ENCODE data around the gene STK24. TPM values are rescaled to one million over a fixed set of nuclear protein-coding genes. Genes with fewer than 3 reads are reported as not detected.

The STK24 gene
- total RNA-seq, 1 donor: 86.5 TPM

DNA sequence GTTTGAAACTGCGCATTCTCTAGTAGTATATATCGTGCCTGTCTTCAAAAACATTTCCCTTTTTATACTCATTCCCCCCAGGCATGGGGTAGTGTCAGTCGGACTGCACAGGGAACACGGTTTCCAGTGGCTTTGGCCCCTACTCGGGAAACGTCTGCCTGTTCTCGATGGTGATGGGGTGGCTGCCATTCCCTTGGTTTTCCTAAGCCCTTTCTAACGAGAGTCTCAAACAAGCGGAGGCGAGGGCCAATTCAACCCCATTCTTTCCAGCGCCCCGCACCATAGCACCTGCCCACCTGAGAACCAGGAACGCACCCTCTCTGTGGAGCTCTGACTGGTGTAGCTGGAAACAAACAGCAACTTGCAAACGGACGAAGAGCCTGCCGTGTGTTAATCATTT is 127.6 kb downstream of the STK24 start:
- H3K9me3 ChIP-seq (ENCODE audit: low read depth, low read length): no peaks in the 10 kb centered on the region
- H3K27me3 ChIP-seq (ENCODE audit: insufficient read depth, low read length): no peaks in the 10 kb centered on the region
- no peak overlapping the region for H3K4me3 ChIP-seq (ENCODE audit: low read length)
- H3K4me1 ChIP-seq (ENCODE audit: insufficient read depth, low read length): peaks cover 10% of the 10 kb centered on the region

DNA sequence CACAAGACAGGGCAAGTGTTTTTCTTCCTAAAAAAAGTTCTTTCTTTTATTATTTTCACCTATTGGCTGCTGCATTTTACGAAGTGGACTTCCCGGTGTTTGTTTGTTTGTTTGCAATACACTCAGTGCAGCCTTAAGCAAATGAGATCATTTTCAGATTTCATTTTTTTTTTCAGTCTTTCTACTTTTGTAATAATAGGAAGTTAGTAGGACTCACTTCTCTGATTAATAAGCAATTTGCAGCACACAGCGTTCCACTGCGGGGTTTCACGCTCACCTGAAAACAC is 128.3 kb downstream of the STK24 start:
- H3K9me3 ChIP-seq (ENCODE audit: low read depth, low read length): no peaks in the 10 kb centered on the region

DNA sequence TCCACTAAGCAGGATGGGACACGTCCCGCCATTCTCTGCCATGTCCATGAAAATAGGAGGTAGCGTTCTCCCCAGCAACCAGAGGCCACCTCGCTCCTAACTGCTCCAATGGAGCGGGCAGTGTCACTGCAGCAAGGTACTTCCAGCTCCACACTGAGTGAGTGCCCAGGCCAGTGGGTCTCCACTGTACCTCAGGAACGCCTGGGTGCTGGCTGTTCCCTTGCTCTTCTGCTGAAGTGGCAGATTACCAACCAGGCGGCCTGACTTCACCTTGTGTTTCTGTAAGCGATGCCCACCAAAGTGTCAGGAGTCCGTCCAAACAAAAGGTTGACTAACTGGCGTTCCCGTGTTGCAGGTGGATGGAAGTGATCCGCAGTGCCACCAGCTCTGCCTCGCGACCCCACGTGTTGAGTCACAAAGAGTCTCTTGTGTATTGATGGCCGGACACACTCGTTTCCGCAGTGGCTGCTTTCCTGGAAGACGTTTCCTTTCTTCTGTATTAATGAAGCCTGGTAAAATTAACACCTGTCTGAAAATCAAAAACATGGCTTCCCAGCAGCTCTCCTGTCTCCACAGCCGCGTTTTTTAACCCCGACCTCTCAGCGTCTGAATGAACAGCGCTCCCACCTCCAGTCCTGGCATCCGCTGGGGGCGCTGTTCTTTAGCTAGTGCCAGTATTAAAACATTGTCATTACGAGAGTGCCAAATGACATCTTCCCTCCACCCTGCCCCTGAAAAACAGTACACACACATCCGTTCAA is 128.8 kb downstream of the STK24 start:
- no peaks in the 10 kb centered on the region for H3K9me3 ChIP-seq (ENCODE audit: low read depth, low read length)

More for the DNA sequence above, 128.3 kb downstream of the STK24 start:
- H3K4me3 ChIP-seq (ENCODE audit: low read length): no peak overlapping the region
- no peaks in the 10 kb centered on the region for H3K27me3 ChIP-seq (ENCODE audit: insufficient read depth, low read length)
- peaks cover 10% of the 10 kb centered on the region for H3K4me1 ChIP-seq (ENCODE audit: insufficient read depth, low read length)

DNA sequence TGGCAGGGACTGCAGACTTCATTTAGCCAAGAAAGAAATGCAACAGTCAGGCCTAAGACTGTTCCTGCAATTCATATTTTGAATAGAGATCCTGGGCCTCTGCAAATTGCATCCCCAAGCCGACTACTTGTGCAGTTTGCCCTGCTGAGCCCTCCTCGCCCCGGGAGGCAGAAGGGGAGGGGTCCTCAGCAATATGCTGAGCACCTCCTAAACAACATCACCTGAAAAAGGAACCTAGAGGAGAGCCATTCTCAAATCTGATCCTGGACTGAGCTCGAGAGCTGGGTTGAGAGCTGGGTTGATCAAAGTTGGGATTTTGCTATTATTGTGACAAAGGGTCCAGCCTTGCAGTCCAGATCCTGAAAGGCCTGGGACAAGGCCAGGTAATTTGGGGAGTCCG is 129.8 kb downstream of the STK24 start:
- Histone ChIP-seq H3K4me3 (ENCODE audit: low read length) (no peak overlapping the region), H3K9me3 (ENCODE audit: low read depth, low read length) (no peaks in the 10 kb centered on the region), H3K27me3 (ENCODE audit: insufficient read depth, low read length) (no peaks in the 10 kb centered on the region), H3K4me1 (ENCODE audit: insufficient read depth, low read length) (peaks cover 10% of the 10 kb centered on the region)

More for the DNA sequence above, 128.8 kb downstream of the STK24 start:
- Histone ChIP-seq H3K4me3 (ENCODE audit: low read length) (no peak overlapping the region), H3K27me3 (ENCODE audit: insufficient read depth, low read length) (no peaks in the 10 kb centered on the region), H3K4me1 (ENCODE audit: insufficient read depth, low read length) (peaks cover 10% of the 10 kb centered on the region)

- peaks cover 10% of the 10 kb centered on the region for H3K4me1 ChIP-seq (ENCODE audit: insufficient read depth, low read length)
- no peak overlapping the region for H3K4me3 ChIP-seq (ENCODE audit: low read length)
These were observed 130.7 kb downstream of the STK24 start for GRCh38 chr13:98446234-98446621.

DNA sequence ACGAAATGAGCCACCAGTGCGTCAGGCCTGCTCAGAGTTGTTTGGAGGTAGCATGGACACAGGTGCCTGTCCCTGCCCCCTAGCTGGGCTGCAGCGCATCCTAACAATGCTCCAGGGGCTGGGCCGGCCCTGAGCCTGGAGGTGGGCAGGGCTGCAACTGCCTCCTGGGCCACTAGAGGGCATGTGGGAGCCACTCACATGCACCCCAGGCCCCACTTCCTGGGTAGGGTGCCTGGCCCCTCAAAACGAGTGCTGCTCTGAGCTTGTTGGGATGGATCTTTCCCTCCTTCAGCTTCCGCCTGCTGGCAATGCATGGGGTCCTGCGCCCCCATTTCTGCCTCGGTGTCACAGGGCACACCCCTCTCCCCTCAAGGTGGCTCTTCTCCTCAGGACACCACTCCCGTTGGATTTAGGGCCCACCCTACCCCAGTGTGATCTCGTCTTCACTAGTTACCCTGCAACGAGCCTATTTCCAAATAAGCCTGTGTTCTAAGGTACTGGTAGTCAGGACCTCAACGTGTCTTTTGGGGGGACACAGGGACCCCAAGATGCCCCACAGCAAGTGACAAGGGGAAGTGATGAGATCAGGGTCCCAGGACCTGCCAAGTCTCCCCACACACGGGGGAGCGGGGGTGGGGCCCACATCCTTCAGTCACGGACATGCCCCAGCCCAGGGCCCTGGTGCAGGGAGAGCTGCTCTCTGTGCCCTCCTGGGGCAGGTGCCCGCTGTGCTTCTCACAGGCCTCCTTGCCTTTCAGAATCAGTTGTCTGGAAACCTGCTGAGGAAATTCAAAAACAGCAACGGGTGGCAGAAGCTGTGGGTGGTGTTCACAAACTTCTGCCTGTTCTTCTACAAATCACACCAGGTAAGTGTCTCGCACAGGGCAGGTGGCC is 131.3 kb downstream of the STK24 start:
- no peak overlapping the region for H3K4me3 ChIP-seq (ENCODE audit: low read length)
- H3K4me1 ChIP-seq (ENCODE audit: insufficient read depth, low read length): peaks cover 10% of the 10 kb centered on the region
- H3K27me3 ChIP-seq (ENCODE audit: insufficient read depth, low read length): no peaks in the 10 kb centered on the region
- H3K9me3 ChIP-seq (ENCODE audit: low read depth, low read length): no peaks in the 10 kb centered on the region

More at GRCh38 chr13:98446234-98446621, 130.7 kb downstream of the STK24 start:
- H3K9me3 ChIP-seq (ENCODE audit: low read depth, low read length): no peaks in the 10 kb centered on the region
- no peaks in the 10 kb centered on the region for H3K27me3 ChIP-seq (ENCODE audit: insufficient read depth, low read length)

DNA sequence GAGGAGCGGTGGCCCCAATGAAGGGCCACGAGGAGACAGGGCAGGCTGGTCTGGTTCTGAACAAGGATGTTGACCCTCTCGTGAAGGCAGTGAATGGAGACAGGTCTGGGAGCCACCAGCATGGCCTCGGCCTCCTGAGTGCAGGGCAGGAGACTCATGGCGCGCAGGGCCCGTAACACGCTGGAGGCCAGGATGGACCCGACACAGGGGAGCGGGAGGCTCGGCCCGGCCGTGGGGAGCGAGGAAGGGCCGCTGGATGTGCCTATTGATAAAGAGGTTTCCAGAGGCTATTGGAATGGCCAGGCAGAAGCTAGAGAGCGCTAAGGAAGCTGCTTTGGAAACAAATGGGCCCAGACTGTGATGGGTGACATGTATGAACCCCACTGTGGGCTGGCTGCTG is 132.5 kb downstream of the STK24 start:
- H3K27me3 ChIP-seq (ENCODE audit: insufficient read depth, low read length): no peaks in the 10 kb centered on the region
- peaks cover 10% of the 10 kb centered on the region for H3K4me1 ChIP-seq (ENCODE audit: insufficient read depth, low read length)
- H3K9me3 ChIP-seq (ENCODE audit: low read depth, low read length): no peaks in the 10 kb centered on the region
- H3K4me3 ChIP-seq (ENCODE audit: low read length): no peak overlapping the region

GRCh38 chr13:98443800-98444325 is 133.0 kb downstream of the STK24 start:
- Histone ChIP-seq H3K4me3 (ENCODE audit: low read length) (no peak overlapping the region), H3K4me1 (ENCODE audit: insufficient read depth, low read length) (peaks cover 10% of the 10 kb centered on the region), H3K27me3 (ENCODE audit: insufficient read depth, low read length) (no peaks in the 10 kb centered on the region), H3K9me3 (ENCODE audit: low read depth, low read length) (no peaks in the 10 kb centered on the region)

- H3K27me3 ChIP-seq (ENCODE audit: insufficient read depth, low read length): no peaks in the 10 kb centered on the region
- no peaks in the 10 kb centered on the region for H3K9me3 ChIP-seq (ENCODE audit: low read depth, low read length)
- no peak overlapping the region for H3K4me3 ChIP-seq (ENCODE audit: low read length)
- peaks cover 10% of the 10 kb centered on the region for H3K4me1 ChIP-seq (ENCODE audit: insufficient read depth, low read length)
These were observed 133.6 kb downstream of the STK24 start for GRCh38 chr13:98443329-98443728.

- Histone ChIP-seq H3K27me3 (ENCODE audit: insufficient read depth, low read length) (no peaks in the 10 kb centered on the region), H3K4me1 (ENCODE audit: insufficient read depth, low read length) (peaks cover 10% of the 10 kb centered on the region), H3K9me3 (ENCODE audit: low read depth, low read length) (no peaks in the 10 kb centered on the region), H3K4me3 (ENCODE audit: low read length) (no peak overlapping the region)
These were observed 134.3 kb downstream of the STK24 start for GRCh38 chr13:98442391-98443230.

DNA sequence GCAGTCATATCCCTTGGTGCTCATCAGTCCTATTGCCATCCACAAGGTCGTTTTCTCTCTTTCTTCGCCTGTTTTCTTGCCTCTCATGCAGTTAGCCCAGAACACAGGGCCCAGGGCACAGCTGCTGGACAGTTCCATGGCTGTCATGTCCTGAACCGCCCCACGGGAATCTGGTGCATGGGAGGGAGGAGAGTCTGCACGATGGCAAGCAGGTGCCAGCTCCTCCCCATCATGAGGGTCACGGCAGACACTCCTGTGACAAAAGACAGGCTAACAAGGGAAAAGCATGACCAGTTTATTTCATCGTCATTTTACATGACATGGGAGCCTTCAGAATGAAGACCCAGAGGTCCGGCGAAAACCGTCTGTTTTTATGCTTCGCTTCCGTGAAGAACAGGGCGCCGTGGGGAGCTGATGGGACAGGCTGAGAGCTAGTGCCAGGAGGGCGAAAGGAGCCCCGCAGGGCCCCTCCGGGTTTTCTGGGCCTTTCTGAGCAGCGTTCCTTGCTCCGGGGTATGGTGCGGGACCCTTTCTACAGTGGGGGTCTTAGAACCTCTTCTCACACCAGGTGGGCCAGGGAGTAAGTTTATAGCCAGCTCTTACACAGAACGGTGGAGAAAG is 135.7 kb downstream of the STK24 start:
- H3K9me3 ChIP-seq (ENCODE audit: low read depth, low read length): no peaks in the 10 kb centered on the region
- no peak overlapping the region for H3K4me3 ChIP-seq (ENCODE audit: low read length)
- H3K27me3 ChIP-seq (ENCODE audit: insufficient read depth, low read length): no peaks in the 10 kb centered on the region
- H3K4me1 ChIP-seq (ENCODE audit: insufficient read depth, low read length): peaks cover 10% of the 10 kb centered on the region

- no peak overlapping the region for H3K4me3 ChIP-seq (ENCODE audit: low read length)
- H3K4me1 ChIP-seq (ENCODE audit: insufficient read depth, low read length): peaks cover 8% of the 10 kb centered on the region
- H3K9me3 ChIP-seq (ENCODE audit: low read depth, low read length): no peaks in the 10 kb centered on the region
- no peaks in the 10 kb centered on the region for H3K27me3 ChIP-seq (ENCODE audit: insufficient read depth, low read length)
These were observed 136.4 kb downstream of the STK24 start for GRCh38 chr13:98440390-98441055.

DNA sequence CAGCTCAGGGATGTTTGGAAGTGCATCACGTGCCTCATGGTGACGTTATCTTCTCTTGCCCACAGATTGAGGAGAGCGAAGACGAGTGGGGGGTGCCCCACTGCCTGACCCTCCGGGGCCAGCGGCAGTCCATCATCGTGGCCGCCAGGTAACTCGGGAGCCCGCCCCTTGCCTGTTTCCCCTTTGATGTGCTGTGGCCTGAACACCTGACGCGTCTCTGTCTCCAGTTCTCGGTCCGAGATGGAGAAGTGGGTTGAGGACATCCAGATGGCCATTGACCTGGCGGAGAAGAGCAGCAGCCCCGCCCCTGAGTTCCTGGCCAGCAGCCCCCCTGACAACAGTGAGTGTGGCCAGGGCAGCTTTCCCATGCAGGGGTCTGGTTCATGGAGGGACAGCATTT is 137.0 kb downstream of the STK24 start:
- peaks cover 2% of the 10 kb centered on the region for H3K4me1 ChIP-seq (ENCODE audit: insufficient read depth, low read length)
- no peak overlapping the region for H3K4me3 ChIP-seq (ENCODE audit: low read length)
- no peaks in the 10 kb centered on the region for H3K9me3 ChIP-seq (ENCODE audit: low read depth, low read length)
- no peaks in the 10 kb centered on the region for H3K27me3 ChIP-seq (ENCODE audit: insufficient read depth, low read length)
